Osteoblast (primary cell): ENCODE measurements around the gene PADI6. TPM values are rescaled to one million over a fixed set of nuclear protein-coding genes. Genes with fewer than 3 reads are reported as not detected.

Source experiments
- DNase-seq: peaks from one replicate; pipeline ENCODE4 v3.0.0; 2011; ENCODE audit warnings: low spot score, mixed read lengths; ENCODE audit not compliant: insufficient read length; ENCODE audit errors: missing footprints
- H2AFZ ChIP-seq: 2 replicates; pipeline ENCODE4 v1.6.0; 2011; ENCODE audit warnings: mild to moderate bottlenecking, low read length
- H3K27ac ChIP-seq: 2 replicates; pipeline ENCODE4 v1.5.1; 2011; ENCODE audit warnings: mild to moderate bottlenecking, low read depth, low read length, moderate library complexity
- H3K27me3 ChIP-seq: 2 replicates; pipeline ENCODE4 v1.6.0; 2012; ENCODE audit warnings: mild to moderate bottlenecking, control low read depth, inconsistent platforms, low read length, moderate library complexity; ENCODE audit not compliant: insufficient read depth
- H3K36me3 ChIP-seq: 2 replicates; pipeline ENCODE4 v1.5.1; 2011; ENCODE audit warnings: mild to moderate bottlenecking, low read length, control low read depth, moderate library complexity; ENCODE audit not compliant: insufficient read depth
- H3K4me1 ChIP-seq: 2 replicates; pipeline ENCODE4 v1.5.1; 2011; ENCODE audit warnings: mild to moderate bottlenecking, low read length, control low read depth, moderate library complexity; ENCODE audit not compliant: insufficient read depth
- H3K4me2 ChIP-seq: 2 replicates; pipeline ENCODE4 v1.6.0; 2011; ENCODE audit warnings: mild to moderate bottlenecking, low read length; ENCODE audit not compliant: insufficient read depth
- H3K4me3 ChIP-seq: fragments of 200-600 bp; sonication (generic); 3 replicates; pipeline ENCODE4 v1.5.1; 2012; ENCODE audit warnings: mild to moderate bottlenecking, low read length, inconsistent platforms; ENCODE audit not compliant: insufficient read depth
- H3K79me2 ChIP-seq: 2 replicates; pipeline ENCODE4 v1.6.0; 2012; ENCODE audit warnings: mild to moderate bottlenecking, low read length, control low read depth, inconsistent platforms; ENCODE audit not compliant: insufficient read depth
- H3K9me3 ChIP-seq: 2 replicates; pipeline ENCODE4 v1.5.1; 2011; ENCODE audit warnings: low read depth, low read length, control low read depth
- H4K20me1 ChIP-seq: 2 replicates; pipeline ENCODE4 v1.6.0; 2012; ENCODE audit warnings: mild to moderate bottlenecking, low read length, control low read depth; ENCODE audit not compliant: insufficient read depth
- total RNA-seq: library from RNA; depleted of rRNA; stranded (reverse); fragments of >200 nt; gene quantifications from 2 replicates; pipeline ENCODE4 v1.2.3, GENCODE V29; 2012
- TF ChIP-seq, protein P1 (sequence below): IDR thresholded peaks from 2 replicates; pipeline ENCODE4 v1.5.1; 2011; ENCODE audit warnings: mild to moderate bottlenecking, low read depth, low read length, moderate library complexity; ENCODE audit errors: extremely low read depth

Gene PADI6
- total RNA-seq, 1 donor = not detected

DNA sequence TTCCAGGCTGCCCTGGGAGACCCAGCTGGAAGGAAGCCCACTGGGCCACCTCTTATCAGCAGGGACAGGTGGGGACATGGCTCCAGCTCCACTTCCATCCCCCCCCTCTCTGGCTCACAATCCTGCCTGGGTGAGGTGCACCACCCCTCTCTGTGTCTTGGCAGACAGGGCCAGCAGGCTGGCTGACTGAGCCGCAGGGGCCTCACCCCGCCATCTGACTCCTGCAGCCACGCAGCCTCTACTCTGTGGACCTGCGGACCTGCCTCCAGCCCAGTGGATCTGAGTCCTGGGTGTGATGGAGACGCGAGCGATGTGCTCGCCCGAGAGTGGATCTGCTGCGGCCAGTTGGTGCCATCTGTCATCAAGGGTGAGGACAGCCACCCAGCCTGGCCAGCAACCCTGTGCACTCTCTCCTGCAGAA, 37.4 kb downstream of the PADI6 start:
- H3K27ac ChIP-seq = no peak overlapping the region
- no peaks in the 10 kb centered on the region for H3K9me3 ChIP-seq
- TF ChIP-seq, protein P1, sequence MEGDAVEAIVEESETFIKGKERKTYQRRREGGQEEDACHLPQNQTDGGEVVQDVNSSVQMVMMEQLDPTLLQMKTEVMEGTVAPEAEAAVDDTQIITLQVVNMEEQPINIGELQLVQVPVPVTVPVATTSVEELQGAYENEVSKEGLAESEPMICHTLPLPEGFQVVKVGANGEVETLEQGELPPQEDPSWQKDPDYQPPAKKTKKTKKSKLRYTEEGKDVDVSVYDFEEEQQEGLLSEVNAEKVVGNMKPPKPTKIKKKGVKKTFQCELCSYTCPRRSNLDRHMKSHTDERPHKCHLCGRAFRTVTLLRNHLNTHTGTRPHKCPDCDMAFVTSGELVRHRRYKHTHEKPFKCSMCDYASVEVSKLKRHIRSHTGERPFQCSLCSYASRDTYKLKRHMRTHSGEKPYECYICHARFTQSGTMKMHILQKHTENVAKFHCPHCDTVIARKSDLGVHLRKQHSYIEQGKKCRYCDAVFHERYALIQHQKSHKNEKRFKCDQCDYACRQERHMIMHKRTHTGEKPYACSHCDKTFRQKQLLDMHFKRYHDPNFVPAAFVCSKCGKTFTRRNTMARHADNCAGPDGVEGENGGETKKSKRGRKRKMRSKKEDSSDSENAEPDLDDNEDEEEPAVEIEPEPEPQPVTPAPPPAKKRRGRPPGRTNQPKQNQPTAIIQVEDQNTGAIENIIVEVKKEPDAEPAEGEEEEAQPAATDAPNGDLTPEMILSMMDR = no peak
- peaks cover 24% of the 10 kb centered on the region for H4K20me1 ChIP-seq
- H3K79me2 ChIP-seq = peaks cover 6% of the 10 kb centered on the region
- H3K36me3 ChIP-seq = peaks cover 62% of the 10 kb centered on the region
- no peaks in the 10 kb centered on the region for H3K4me1 ChIP-seq
- H2AFZ ChIP-seq = no peak overlapping the region
- no peak overlapping the region for H3K4me3 ChIP-seq
- peak; percentile 74 for DNase-seq
- no peaks in the 10 kb centered on the region for H3K27me3 ChIP-seq
- H3K4me2 ChIP-seq = no peak overlapping the region

GRCh38 chr1:17412093-17412870, 40.3 kb downstream of the PADI6 start:
- peaks cover 16% of the 10 kb centered on the region for H4K20me1 ChIP-seq
- TF ChIP-seq, protein P1 = no peak
- peaks cover 84% of the 10 kb centered on the region for H3K36me3 ChIP-seq

GRCh38 chr1:17414022-17414421, 42.0 kb downstream of the PADI6 start:
- no peak overlapping the region for H3K4me2 ChIP-seq
- no peak for DNase-seq
- no peak overlapping the region for H3K4me3 ChIP-seq
- peaks cover 16% of the 10 kb centered on the region for H4K20me1 ChIP-seq
- H3K27me3 ChIP-seq = no peaks in the 10 kb centered on the region
- H2AFZ ChIP-seq = no peak overlapping the region
- peaks cover 16% of the 10 kb centered on the region for H3K79me2 ChIP-seq
- no peaks in the 10 kb centered on the region for H3K9me3 ChIP-seq
- TF ChIP-seq, protein P1 = no peak
- H3K36me3 ChIP-seq = peaks cover 90% of the 10 kb centered on the region
- no peaks in the 10 kb centered on the region for H3K4me1 ChIP-seq
- no peak overlapping the region for H3K27ac ChIP-seq

More at GRCh38 chr1:17412093-17412870, 40.3 kb downstream of the PADI6 start:
- no peaks in the 10 kb centered on the region for H3K27me3 ChIP-seq
- H3K79me2 ChIP-seq = peaks cover 14% of the 10 kb centered on the region
- no peaks in the 10 kb centered on the region for H3K9me3 ChIP-seq
- H3K27ac ChIP-seq = no peak overlapping the region
- no peak overlapping the region for H3K4me2 ChIP-seq
- no peaks in the 10 kb centered on the region for H3K4me1 ChIP-seq
- no peak overlapping the region for H3K4me3 ChIP-seq
- DNase-seq = peak; percentile 19
- no peak overlapping the region for H2AFZ ChIP-seq

DNA sequence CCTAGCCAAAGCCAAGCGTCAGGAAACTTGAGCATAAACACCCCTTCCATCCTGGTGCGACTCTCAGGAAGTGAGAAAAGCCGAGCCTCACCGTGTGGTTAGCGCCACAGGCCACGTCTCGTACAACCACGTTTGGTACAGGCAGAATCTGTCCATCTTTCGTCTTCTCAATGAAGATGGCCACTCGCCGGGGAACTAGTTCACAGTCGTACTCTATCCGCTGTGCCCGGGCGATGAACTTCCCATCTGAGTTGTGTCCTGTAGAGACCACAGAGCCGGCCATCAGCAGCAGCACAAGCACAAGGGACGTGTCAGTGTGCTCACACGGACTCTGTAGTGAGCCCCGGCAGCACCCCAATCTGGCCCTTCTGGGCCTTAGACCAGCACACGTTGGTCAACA, 44.4 kb downstream of the PADI6 start:
- Histone ChIP-seq H3K27ac (no peak overlapping the region), H3K27me3 (no peaks in the 10 kb centered on the region), H2AFZ (no peak overlapping the region), H3K79me2 (peaks cover 20% of the 10 kb centered on the region), H3K4me1 (no peaks in the 10 kb centered on the region), H3K9me3 (no peaks in the 10 kb centered on the region), H3K4me3 (no peak overlapping the region), H3K4me2 (no peak overlapping the region), H3K36me3 (peaks cover 87% of the 10 kb centered on the region), H4K20me1 (peaks cover 19% of the 10 kb centered on the region)
- TF ChIP-seq, protein P1 = no peak
- DNase-seq = peak; percentile 17
